ENCODE measurements around the gene FER1L5. TPM values are rescaled to one million over a fixed set of nuclear protein-coding genes. Genes with fewer than 3 reads are reported as not detected.

The FER1L5 gene
- total RNA-seq, 2 donors from 2014 or later = 0.78 to 3.6 TPM

DNA sequence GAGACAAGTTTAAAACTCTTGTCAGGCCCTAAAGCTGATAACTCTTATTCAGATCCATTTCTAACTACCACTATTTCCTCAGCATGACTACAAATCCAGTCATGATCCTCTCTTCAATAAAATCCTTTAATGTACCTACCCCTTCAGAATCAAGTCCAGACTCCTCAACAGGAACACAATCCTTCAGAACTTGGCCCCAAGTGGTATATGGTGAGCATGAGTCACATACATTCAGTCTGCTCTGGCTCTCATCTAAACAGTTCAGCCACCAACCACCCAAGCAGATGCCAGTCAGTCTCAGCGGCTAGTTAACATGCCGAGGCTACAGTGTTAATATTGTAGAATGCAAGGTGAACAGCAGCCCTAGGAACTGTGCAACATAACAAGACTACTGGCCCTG is 87.6 kb downstream of the FER1L5 start:
- Histone ChIP-seq H3K4me3 (no peak overlapping the region), H3K27me3 (no peaks in the 10 kb centered on the region), H3K36me3 (replicated peaks in 1 of 2; ENCODE audit: insufficient read depth in 1 of 2, low read depth in 2 of 2) (peaks cover 4 to 24% of the 10 kb centered on the region in 2 donors), H3K27ac (no peak overlapping the region), H3K4me1 (no peaks in the 10 kb centered on the region), H3K9me3 (no peaks in the 10 kb centered on the region)
- TF ChIP-seq POLR2A (IDR thresholded peaks at IDR 0.05) (no peak), CTCF (IDR thresholded peaks at IDR 0.05) (no peak)
- ATAC-seq (no peak), DNase-seq (no peak)
- intact Hi-C loops (cut with DNase I) = no loop called here
- WGBS, 2 donors = 100% methylated on average over 2 of the region's 2 CpGs

DNA sequence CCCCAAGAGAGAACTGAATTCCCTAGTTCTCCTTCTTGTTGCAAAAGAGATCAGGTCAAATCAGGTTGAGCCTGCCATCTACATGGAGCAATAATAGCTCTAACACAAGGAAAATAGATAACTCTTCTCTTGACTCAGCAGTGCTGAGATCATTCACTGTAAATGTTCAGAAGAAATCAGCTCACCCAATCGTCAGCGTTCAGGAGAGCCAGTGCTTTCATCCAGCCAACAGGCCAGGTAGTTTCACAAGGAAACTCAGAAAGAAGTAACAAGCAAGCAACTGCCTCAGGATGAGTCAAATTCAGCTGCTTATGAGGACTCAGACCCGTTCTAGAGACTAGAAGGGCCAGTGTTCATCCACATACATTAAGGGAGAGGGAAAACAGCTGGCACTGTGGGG is 91.4 kb downstream of the FER1L5 start:
- 63 to 84% methylated on average over 3 of the region's 3 CpGs for WGBS, 2 donors
- no peak overlapping the region for H3K27ac ChIP-seq

DNA sequence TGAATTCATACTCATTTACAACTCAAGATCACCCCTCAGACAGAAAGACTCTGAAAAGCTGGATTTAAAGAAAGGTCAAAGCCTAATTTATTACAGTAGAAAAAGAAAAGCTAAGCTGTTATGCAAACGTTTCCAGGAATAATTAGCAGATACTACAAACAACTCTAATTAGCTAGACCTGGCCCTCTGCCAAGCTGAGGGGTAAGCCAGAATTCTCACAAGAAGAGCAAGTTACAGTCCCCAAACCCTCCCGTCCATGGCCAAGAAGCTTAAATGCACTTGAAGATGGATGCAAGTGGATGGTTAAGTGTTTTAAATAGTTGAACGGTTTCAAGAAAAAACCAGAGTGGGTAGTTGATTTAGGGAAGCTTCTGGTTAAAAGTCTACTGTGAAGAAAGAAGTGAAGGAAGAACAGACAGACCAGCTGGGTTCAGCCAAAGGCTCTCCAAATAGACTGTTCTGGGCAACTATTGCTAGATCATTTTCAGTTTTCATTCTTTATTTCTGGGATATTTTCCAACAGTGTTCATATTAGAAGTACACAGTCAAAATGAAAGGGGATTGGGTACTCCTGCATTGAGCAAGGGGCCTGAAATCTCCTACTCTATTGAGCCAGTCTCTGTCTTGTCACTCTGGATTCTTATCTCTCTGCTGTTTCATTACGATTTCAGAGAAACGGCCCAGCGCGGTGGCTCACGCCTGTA is 92.5 kb downstream of the FER1L5 start:
- Histone ChIP-seq H3K36me3 (replicated peaks in 1 of 2; ENCODE audit: insufficient read depth in 1 of 2, low read depth in 2 of 2) (peaks cover 4 to 18% of the 10 kb centered on the region in 2 donors), H3K27me3 (no peaks in the 10 kb centered on the region), H3K4me1 (peaks cover 23% of the 10 kb centered on the region), H3K4me3 (no peak overlapping the region), H3K27ac (no peak overlapping the region), H3K9me3 (no peaks in the 10 kb centered on the region)
- no peak for ATAC-seq
- 76 to 77% methylated on average over 8 of the region's 8 CpGs for WGBS, 2 donors
- TF ChIP-seq CTCF (IDR thresholded peaks at IDR 0.05) = no peak
- no peak for TF ChIP-seq POLR2A (IDR thresholded peaks at IDR 0.05)
- intact Hi-C loops (cut with DNase I) = no loop called here
- DNase-seq = no peak

More for the DNA sequence above, 91.4 kb downstream of the FER1L5 start:
- H3K36me3 ChIP-seq (replicated peaks in 1 of 2; ENCODE audit: insufficient read depth in 1 of 2, low read depth in 2 of 2) = peaks cover 4 to 18% of the 10 kb centered on the region in 2 donors
- H3K9me3 ChIP-seq = no peaks in the 10 kb centered on the region
- intact Hi-C loops (cut with DNase I) = no loop called here
- ATAC-seq (no peak), DNase-seq (no peak)
- no peak overlapping the region for H3K4me3 ChIP-seq
- TF ChIP-seq POLR2A (IDR thresholded peaks at IDR 0.05) (no peak), CTCF (IDR thresholded peaks at IDR 0.05) (no peak)
- H3K27me3 ChIP-seq = no peaks in the 10 kb centered on the region
- H3K4me1 ChIP-seq = peaks cover 17% of the 10 kb centered on the region

DNA sequence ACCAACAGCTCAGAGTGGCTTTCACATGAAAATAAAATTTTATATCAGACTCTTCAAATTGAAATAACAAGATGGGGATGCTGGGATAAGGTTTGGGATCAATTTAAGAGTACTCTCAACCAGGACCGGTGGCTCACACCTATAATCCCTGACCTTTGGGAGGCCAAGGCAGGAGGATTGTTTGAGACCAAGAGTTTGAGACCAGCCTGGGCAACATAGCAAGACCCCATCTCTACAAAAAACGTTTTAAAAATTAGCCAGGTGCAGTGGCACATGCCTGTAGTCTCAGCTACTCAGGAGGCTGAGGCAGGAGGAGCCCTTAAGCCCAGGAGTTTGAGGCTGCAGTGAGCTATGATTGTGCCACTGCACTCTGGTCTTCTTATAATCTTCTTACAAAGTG is 94.7 kb downstream of the FER1L5 start:
- Histone ChIP-seq H3K9me3 (no peaks in the 10 kb centered on the region), H3K27me3 (no peaks in the 10 kb centered on the region), H3K36me3 (replicated peaks in 1 of 2; ENCODE audit: insufficient read depth in 1 of 2, low read depth in 2 of 2) (peaks cover 4 to 11% of the 10 kb centered on the region in 2 donors), H3K4me1 (peaks cover 27% of the 10 kb centered on the region), H3K27ac (no peak overlapping the region), H3K4me3 (no peak overlapping the region)
- intact Hi-C loops (cut with DNase I) = no loop called here
- DNase-seq (no peak), ATAC-seq (no peak)
- 58 to 60% methylated on average over 2 of the region's 2 CpGs for WGBS, 2 donors
- TF ChIP-seq CTCF (IDR thresholded peaks at IDR 0.05) = no peak
- TF ChIP-seq POLR2A (IDR thresholded peaks at IDR 0.05) = no peak

- TF ChIP-seq CTCF (IDR thresholded peaks at IDR 0.05) (no peak), POLR2A (IDR thresholded peaks at IDR 0.05) (no peak)
- peaks cover 2 to 11% of the 10 kb centered on the region in 2 donors for H3K36me3 ChIP-seq (replicated peaks in 1 of 2; ENCODE audit: insufficient read depth in 1 of 2, low read depth in 2 of 2)
- H3K4me3 ChIP-seq = no peak overlapping the region
- H3K4me1 ChIP-seq = peaks cover 27% of the 10 kb centered on the region
- no peaks in the 10 kb centered on the region for H3K27me3 ChIP-seq
- no peak for DNase-seq
- H3K27ac ChIP-seq = no peak overlapping the region
- H3K9me3 ChIP-seq = no peaks in the 10 kb centered on the region
- 14 to 17% methylated on average over 2 of the region's 2 CpGs for WGBS, 2 donors
- intact Hi-C loops (cut with DNase I) = no loop called here
- no peak for ATAC-seq
Measured at GRCh38 chr2:96737831-96738230, 95.3 kb downstream of the FER1L5 start.

All from body of pancreas (tissue), 4 donors.